HG02588 (cell line): ENCODE data around the gene MCM8.
"Not testable (repeated sequence)": the region's sequence is repeated elsewhere in the genome, so short reads cannot be mapped to it uniquely, and the experiment has no call there.

Source experiments
- ATAC-seq: cut with Tn5 transposase; IDR thresholded peaks from one replicate; pipeline ENCODE4 v1.9.1; 2021; ENCODE audit warnings: mild to moderate bottlenecking, moderate library complexity; ENCODE audit not compliant: unreplicated experiment

The MCM8 gene

GRCh38 chr20:5999783-6000182 is 49.3 kb downstream of the MCM8 start:
- no peak for ATAC-seq

GRCh38 chr20:6000871-6001270 is 50.4 kb downstream of the MCM8 start:
- no peak for ATAC-seq

DNA sequence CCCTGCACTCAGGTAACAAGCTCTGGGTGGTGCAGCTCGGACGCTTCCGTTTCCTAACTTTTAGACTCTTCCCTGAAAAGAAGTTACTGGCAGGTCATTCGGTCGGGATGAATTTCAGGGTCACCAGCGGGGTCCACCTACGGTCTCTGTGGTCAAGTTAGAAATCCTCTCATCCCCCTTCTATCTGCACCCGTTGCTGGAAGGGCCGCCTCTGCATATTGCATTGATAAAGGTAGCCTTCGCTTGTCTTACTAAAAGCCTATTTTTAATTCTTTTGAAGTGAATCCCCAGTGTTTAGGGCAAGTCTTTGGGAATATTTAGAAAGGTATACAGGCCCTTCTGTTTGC is 56.1 kb downstream of the MCM8 start:
- ATAC-seq = no peak

DNA sequence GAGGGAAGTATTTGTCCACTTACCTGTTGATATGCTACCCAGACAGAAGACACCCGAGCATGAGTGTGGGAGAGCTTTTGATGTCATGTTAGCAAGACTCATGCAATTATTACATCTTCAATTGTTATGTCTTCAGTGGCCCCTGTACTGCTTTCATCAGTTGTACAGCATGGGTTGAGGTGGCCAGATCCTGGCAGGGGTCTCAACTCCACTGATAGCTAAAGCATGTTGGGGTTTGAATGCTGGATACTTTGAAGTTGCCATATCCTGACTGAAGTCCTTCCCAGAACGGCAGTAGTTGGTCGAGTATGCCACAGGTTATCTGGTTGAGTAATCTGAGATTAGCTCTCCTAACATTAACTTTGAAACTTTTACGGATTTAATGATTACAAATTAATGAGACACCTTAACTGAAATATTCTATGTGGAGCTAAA is 56.7 kb downstream of the MCM8 start:
- no peak for ATAC-seq

DNA sequence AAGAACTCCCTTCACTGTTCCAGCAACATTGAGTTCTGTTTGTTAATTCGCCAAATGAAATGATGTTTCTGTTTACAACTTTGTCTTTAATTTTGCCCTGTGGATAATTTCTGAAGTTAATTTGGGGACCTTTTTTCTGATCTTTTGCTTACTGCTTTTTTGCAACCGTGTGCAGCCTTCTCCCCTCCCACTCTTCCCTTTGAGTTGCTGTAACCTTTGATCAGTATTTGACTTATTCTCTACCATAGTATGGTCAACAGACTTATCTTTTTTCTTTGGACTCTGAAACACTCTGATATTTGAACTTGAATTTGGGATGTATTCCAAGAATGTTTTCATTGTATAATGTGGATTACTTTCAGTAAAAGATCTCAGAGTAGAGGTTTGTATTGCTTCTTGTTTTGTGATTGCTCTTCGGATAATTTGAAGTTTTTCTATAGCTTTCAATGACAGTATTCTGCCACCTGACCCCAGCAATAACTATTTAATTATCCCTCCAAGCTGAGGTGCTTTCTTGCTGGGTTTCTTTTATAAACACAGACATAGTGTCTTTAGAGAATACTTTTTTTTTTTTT is 57.2 kb downstream of the MCM8 start:
- ATAC-seq = no peak

- no peak for ATAC-seq
These were observed 57.8 kb downstream of the MCM8 start for GRCh38 chr20:6008254-6008653.

DNA sequence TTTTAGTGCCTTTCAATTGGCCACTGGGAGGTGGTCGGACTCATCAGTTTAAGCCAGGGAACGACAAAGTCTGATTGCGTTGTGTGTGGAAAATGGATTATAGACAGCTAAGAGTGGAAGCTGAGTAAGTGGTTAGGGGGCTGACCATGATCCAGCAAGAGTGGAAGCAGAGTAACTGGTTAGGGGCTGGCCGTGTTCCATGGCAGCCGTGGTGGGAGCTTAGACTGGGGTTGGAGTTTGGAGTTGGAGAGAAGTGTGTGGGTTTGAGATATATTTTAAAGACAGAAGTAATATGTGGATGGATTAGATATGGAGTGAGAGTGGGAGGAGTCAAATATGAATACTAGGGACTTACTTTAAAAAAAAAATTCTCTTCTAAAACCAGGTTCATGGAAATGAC is 61.7 kb downstream of the MCM8 start:
- ATAC-seq = no peak

- ATAC-seq = no peak
These were observed 63.6 kb downstream of the MCM8 start for GRCh38 chr20:6014017-6014416.

DNA sequence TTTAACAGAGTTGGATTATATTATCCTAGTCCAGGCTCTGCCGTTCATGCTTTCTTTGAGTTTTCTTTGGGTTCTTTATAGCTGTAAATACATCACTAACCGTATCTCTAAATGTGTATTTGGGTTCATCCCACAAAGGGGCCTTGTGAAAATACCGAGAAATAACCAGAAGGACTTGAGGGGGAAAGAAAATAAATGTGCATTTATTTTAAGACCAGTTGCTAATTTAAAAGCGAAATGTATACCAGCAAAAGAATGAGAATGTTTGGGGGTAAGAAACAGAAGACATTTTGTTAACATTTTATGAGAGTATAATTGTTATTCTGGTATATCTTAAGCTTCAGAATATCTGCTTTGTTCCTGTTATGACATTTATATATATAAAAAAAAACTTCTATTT is 64.5 kb downstream of the MCM8 start:
- no peak for ATAC-seq

GRCh38 chr20:6017467-6017866 is 67.0 kb downstream of the MCM8 start:
- no peak for ATAC-seq

DNA sequence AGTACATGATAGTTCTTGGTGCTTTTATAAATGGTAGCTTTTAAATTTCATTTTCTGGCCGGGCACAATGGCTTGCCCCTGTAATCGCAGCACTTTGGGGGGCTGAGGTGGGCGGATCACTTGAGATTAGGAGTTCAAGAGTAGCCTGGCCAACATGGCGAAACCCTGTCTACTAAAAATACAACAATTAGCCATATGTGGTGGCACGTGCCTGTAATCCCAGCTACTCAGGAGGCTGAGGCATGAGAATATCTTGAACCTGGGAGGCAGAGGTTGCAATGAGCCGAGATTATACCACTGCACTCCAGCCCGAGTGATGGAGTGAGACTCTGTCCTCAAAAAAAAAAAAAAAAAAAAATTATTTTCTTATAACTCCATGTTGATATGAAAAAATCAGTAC is 67.4 kb downstream of the MCM8 start:
- ATAC-seq = no peak

DNA sequence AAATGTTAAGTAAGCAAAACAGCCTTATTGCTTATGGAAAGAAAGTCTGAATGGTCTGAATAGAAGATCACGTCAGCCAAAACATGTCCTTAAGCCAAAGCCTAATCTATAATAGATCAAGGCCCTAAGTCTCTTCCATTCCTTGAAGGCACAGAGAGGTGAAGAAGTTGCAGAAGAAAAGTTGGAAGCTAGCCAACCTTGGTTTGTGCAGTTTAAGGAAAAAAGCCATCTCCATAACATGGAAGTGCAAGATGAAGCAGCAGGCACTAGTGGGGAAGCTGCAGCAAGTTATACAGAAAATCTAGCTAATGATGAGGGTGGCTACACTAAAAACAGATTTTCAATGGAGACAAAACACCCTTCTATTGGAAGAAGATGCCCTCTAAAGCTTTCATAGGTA is 74.3 kb downstream of the MCM8 start:
- no peak for ATAC-seq

GRCh38 chr20:6026051-6026450 is 75.6 kb downstream of the MCM8 start:
- ATAC-seq = no peak

DNA sequence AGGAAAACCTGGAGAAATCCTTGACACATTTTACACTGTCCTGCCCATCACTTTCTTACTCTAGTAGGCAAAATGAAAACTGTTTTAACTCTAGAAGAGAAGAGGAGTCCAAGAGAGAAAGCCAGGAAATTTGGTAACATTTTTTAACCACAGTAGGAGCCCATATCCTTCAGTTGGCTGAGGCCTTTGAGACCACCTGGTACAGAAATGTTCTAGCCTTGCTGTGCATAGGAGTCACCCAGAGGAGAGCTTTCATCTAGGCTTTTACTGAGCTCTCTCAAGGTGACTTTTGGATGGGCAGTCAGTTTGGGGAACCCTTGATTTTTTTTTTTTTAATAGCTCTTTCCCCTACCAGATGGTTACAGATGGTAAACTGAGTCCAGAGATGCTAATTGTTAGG is 78.4 kb downstream of the MCM8 start:
- no peak for ATAC-seq

DNA sequence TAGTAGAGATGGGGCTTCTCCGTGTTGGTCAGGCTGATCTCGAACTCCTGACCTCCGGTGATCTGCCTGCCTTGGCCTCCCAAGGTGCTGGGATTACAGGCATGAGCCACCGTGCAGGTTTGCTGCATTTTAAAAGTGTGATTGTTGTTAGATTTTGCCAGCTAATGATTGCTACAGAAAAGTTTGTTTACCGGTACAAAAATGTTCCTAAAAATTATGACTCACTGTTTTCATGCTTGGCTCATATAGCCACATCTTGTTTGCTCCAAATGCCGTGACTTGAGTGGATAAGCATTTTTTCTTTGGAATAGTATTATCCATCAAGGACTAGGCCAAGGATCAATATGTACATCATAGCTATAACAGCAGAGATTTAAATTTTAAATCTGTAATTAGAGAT is 79.1 kb downstream of the MCM8 start:
- no peak for ATAC-seq

DNA sequence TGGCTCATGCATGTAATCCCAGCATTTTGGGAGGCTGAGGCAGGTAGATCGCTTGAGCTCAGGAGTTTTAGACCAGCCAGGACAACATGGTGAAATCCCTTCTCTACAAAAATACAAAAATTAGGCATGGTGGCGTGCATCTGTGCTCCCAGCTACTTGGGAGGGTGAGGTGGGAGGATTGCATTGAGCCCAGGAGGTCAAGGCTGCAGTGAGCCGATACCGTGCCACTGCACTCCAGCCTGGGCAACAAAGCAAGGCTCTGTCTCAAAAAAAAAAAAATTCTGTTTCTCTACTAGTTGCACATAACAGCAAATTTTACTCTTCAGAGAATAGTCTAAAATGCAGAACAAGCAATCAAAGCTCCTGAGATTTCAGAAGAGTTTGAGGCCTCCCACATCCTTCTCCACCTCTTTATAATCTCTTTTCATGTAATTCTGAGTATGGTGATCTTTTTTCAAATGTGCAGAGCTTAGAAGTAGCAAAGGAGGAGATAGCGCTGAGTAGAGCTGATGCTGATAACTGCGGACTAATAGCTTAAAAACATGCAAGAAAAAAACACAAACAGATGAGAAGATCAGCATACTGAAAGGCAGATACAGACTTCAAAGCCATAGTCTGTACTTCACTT is 80.1 kb downstream of the MCM8 start:
- ATAC-seq = no peak

DNA sequence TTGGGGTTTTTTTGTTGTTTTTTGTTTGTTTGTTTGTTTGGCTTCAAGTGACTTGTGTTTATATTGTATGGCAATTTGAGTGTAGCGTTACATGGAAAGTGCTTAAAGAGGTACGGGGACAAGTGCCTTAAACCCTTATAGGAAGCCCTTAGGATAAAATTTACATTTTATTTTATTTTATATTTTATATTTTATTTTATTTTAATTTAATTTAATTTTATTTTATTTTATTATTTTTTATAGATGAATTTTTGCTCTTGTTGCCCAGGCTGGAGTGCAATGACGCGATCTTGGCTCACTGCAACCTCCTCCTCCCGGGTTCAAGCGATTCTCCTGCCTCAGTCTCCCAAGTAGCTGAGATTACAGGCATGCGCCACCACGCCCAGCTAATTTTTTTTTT is 82.5 kb downstream of the MCM8 start:
- ATAC-seq = not testable (repeated sequence)

DNA sequence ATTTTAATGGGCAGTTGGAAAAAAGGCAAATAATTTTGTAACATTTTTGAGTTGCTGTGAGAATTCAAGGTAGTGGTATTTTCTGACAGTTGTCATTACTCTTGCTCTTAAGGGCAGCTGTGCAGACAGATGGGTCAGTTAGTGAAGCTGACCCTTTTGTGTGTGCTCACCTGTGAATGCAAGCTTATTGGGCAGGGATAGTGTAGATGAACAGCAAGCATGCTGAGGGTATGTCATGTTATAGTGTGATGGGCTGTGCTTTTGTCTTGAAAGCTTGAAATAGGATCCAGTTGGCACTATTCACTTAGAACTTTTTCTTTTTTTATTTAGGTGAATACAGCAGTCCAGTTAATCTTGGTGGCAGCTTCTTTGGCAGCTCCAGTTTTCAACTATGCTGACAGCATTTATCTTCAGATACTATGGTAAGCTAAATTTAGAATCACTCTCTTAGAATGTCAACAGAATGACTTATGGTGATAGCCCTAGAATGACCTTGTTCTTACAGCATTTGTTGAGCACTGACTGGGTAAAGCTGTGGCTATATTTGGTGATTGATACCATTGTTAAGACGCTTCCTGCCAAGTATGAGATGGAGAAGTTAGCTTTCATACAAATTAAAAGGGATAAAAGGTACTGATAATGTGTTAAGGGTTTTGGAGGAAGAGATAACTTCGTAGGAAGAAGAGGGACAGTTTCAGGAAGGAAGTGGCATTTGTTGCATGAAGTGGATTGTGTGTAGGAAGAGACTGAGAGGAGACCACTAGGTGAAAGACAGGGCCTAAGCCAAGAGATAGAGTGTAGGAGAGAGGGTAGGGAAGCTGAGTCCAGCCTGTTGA is 83.9 kb downstream of the MCM8 start:
- ATAC-seq = no peak

DNA sequence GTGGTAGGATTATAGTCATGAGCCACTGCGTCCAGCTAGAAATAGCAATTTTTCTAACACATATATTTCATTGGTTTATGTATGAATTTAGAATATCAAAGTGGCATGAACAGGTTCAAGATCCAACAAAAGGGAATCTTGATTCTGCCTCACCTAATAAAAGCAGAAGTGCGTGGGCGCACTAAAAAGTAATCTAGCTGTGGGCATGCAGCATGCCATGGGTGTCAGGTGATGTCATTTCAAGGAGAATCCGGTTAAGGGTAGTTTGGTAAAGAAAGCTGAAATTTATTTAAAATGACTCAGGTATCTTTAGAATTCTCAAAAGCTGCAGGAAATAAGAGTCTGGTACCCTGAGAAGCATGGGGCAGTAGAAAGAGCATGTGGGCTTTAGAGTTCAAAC is 85.8 kb downstream of the MCM8 start:
- no peak for ATAC-seq

- no peak for ATAC-seq
These were observed 86.6 kb downstream of the MCM8 start for GRCh38 chr20:6037082-6037481.

DNA sequence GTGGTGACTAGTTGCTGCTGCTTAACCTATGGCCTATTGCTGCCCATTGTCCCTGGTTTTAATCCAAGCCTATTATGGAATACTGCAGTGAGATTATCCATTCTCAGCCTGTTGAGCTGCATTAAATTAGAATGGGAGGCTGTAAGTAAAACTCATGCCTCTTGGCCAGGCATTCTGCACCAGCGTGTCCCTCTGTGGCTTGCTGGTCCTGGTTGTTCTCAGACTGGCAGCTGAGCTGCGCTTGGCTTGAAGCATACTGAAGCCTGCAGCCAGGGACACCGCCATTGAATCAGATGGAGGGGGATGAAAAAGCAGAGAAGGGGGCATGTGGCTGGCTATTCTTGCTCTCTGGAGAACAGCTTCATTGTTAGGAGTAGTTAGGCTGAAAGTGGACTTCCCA is 87.8 kb downstream of the MCM8 start:
- no peak for ATAC-seq

DNA sequence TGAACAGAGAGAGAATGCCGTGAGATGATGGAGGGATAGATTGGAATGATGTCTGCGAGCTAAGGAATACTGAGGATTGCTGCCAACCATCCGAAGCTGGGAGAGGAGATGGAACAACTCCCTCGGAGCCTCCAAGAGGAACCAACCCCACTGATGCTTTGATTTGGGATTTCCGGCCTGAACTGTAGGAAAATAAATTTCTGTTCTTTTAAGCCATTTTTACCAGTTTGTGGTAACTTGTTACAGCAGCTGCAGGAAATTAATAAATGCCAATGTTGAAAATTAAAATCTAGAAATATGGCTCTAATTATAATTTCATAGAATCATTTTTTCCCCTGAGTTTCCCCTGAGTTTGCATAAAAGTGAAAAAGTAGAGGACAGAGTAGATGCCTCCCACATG is 89.3 kb downstream of the MCM8 start:
- ATAC-seq = no peak
